Measurements from ENCODE around the gene NF1.
"Not testable (repeated sequence)": the region's sequence is repeated elsewhere in the genome, so short reads cannot be mapped to it uniquely, and the experiment has no call there.

NF1 gene, protein sequence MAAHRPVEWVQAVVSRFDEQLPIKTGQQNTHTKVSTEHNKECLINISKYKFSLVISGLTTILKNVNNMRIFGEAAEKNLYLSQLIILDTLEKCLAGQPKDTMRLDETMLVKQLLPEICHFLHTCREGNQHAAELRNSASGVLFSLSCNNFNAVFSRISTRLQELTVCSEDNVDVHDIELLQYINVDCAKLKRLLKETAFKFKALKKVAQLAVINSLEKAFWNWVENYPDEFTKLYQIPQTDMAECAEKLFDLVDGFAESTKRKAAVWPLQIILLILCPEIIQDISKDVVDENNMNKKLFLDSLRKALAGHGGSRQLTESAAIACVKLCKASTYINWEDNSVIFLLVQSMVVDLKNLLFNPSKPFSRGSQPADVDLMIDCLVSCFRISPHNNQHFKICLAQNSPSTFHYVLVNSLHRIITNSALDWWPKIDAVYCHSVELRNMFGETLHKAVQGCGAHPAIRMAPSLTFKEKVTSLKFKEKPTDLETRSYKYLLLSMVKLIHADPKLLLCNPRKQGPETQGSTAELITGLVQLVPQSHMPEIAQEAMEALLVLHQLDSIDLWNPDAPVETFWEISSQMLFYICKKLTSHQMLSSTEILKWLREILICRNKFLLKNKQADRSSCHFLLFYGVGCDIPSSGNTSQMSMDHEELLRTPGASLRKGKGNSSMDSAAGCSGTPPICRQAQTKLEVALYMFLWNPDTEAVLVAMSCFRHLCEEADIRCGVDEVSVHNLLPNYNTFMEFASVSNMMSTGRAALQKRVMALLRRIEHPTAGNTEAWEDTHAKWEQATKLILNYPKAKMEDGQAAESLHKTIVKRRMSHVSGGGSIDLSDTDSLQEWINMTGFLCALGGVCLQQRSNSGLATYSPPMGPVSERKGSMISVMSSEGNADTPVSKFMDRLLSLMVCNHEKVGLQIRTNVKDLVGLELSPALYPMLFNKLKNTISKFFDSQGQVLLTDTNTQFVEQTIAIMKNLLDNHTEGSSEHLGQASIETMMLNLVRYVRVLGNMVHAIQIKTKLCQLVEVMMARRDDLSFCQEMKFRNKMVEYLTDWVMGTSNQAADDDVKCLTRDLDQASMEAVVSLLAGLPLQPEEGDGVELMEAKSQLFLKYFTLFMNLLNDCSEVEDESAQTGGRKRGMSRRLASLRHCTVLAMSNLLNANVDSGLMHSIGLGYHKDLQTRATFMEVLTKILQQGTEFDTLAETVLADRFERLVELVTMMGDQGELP (N-terminal part only)

GRCh38 chr17:31094600-31095235 is at the start of gene NF1:
NF1 (plus strand) TSS chr17:31094977; CDS start chr17:31095310, 333 bp downstream.
- peak; percentile 66 to 97 (median 91) for DNase-seq

DNA sequence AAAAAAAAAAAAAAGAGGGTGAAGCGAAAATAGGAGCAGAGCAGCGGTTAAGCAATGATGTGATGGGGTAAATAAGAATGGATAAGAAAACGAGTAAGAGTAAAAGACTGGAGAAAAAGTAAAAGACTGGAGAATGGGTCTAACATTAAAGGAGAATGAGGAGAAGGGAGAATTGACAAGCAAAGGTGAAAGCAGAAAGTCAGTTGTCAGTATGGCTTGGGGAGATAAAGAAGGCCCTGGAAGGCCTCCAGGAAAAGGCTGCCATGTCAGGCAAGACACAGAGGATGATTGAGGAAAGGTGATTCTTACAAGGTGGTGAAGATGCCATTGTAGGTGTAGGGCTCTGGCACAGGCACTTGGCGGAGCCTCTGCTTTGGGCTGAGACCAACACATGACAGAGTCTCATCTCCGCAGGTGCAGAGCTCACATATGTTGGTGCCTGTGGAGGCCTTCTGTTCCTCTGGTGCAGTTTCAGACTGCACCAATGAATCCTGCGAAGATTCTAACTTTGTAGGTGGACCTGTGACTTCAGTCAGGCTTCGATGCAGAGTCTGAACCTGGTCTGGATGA is 47.8 kb upstream of the NF1 start:
- not testable (repeated sequence) for DNase-seq

DNA sequence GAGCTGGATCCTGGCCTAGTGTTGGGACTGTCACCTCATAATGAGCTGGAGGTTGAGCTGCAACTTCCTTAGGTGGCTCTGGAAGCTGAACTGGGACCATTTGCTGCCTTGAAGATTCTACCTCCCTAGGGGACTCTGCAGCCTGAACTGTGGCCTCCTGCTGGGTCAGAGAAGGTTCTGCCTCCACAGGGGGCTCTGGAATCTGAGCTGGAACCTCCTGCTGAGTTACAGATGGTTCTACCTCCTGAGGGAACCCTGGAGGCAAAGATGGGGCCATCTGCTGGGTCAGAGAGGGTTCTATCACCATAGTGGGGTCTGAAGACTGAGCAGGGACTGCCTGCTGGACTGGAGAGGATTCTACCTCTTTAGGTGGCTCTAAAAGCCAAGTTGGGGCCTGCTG is 46.6 kb upstream of the NF1 start:
- no peak for DNase-seq

- no peak for DNase-seq
Observed at GRCh38 chr17:31048780-31049179, 46.0 kb upstream of the NF1 start.

DNA sequence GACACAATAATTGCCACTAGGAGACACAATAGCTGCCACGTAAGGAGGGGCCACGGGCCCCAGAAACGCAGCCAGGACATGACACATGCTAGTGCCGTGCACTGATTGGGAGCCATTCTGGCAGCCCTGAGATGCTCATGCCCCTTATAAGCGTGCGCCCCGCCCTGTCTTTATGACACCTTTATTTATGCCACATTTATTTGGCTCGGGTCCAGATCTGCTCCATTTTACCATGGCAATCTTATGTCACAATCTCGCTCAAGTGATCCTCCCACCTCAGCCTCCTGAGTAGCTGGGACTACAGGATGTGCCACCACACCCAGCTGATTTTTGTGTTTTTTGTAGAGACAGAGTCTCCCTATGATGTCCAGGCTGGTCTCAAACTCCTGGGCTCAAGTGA is 43.8 kb upstream of the NF1 start:
- DNase-seq = no peak

- no peak for DNase-seq
Observed at GRCh38 chr17:31051506-31051905, 43.3 kb upstream of the NF1 start.

DNA sequence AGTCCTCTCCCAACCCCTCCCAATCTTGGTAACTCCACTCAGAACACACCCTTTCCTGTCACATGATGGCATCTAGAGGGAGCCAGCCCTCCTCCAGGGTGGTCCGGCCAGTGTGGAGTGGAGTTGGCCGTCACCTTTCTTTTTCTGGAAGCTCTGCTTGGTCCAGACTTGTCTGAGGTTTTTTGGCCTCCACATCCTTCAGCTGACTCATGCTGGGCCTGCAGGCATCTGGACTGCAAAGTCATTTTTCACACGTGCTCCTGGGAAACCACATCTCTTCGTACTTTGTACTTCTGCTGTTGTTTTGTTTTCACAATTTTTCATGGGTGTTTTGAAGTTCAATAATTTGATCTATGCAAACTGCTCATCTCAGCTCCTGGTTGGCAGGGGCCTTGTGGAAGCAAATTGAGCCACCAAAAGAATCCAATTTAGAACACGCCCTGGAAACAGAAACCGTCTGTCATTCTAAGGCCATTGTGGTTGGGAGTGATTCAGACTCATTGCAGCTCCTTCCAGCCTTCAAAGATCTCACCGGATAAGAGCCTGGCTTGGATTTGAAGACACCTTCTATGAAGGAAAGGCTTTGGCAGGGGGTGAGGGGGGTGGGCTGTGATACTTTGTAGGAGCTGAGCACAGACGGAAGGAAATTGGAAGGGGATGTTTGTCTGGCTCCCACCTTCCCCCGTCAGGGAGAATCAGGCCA is 42.4 kb upstream of the NF1 start:
- peak in 6 of 51 donors; percentile 4 to 21 (median 10) for DNase-seq

- peak in 4 of 51 donors; percentile 4 to 33 (median 14) for DNase-seq
Observed at GRCh38 chr17:31053071-31053470, 41.7 kb upstream of the NF1 start.

DNA sequence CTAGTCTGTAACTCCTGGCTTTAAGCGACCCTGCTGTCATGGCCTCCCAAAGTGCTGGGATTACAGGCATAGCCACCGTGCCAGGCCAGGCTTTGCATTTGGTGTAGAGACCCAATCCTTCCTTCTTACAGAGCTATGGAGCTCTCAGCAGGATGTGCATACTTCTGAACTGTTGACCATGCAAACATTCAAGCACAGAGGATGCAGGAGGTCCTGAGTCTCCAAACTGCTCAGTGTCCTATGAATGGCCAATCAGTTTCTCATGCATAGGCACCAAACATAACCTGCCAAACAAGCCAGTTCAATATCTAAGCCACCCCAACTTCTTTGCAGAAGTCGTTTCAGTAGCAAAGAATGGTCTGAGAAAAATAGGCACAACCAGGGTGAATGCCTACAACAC is 40.0 kb upstream of the NF1 start:
- no peak for DNase-seq

DNA sequence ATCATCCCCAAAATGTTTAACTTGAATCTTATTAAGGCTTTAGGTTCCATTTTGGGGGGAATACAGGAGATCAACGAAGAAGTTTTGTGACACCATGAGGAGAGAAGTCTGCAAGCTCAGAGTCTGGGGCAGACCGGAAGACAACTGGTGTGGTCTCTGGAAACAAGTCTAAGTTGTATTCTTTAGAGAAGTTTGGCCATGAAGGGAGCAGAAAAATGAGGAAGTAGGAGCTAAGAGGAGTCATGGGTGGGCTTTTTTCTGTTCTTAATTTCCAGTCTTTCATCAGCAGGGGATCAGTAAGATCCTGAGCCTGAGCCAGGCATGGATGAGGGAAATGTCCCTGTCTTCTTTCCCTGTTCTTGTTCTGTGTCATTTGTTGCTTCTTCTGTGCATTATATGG is 35.8 kb upstream of the NF1 start:
- no peak for DNase-seq

- DNase-seq = peak in 1 of 51 donors; percentile 4
Observed at GRCh38 chr17:31060791-31061550, 33.8 kb upstream of the NF1 start.

GRCh38 chr17:31061678-31062077 is 33.1 kb upstream of the NF1 start:
- DNase-seq = no peak

- DNase-seq = no peak
Observed at GRCh38 chr17:31062346-31062745, 32.4 kb upstream of the NF1 start.

DNA sequence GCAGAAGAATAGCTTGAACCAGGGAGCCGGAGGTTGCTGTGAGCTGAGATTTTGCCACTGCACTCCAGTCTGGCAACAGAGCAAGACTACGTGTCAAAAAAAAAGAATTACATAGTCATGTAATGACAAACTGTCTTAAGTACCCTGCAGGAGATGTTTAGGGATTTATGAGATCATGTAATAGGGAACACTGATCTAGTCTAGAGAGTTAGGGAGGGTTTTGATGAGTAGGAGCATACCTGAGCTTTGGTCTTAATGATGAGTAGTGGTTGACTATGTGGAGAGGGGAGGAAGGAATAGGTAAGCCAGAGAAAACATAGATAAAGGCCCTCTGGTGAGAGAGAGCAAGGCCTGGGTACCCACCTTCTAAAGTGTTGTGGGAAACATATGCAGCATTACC is 30.1 kb upstream of the NF1 start:
- DNase-seq = no peak

DNA sequence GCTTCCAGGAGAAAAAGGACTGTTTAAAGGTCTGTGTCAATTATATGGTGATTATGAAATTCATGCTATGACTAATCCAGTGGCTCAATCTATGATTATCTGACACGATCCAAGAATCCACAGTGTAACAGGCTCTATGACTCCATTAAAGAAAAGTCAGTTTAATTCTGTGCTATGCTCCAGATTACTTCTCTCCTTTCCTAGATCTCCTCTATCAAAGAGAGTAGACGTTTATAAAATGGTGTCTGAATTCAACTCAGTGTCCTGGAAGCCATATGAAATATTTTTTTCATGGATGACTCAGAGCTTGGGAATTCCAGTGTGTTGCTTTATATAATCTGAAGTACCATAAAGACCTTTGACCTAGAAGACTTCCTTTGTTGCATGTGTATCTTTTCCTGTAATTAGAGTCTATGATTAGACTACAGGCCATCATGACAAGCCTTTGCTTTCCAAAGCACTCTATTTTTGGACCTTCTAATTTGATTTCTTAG is 27.0 kb upstream of the NF1 start:
- no peak for DNase-seq

GRCh38 chr17:31068291-31068690 is 26.5 kb upstream of the NF1 start:
- DNase-seq = peak in 19 of 51 donors; percentile 2 to 39 (median 19)

DNA sequence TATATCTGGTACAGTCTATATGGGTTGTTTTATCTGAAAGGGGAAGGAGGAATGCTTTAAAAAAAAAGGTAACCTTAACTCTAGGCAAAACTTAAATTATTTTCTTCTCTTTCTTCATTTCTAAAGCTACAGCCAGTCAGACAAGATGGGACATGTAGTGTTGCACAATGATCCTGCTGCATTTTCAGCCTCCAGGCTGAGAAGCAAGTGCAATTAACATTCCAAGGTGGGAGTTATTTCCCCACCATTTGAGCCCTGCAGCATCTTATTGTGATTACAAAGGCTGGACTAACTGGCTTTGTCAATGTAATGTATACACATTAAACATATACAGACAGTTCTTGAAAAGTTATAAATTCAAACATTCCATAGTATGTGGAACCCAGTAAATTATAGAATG is 22.6 kb upstream of the NF1 start:
- no peak for DNase-seq

DNA sequence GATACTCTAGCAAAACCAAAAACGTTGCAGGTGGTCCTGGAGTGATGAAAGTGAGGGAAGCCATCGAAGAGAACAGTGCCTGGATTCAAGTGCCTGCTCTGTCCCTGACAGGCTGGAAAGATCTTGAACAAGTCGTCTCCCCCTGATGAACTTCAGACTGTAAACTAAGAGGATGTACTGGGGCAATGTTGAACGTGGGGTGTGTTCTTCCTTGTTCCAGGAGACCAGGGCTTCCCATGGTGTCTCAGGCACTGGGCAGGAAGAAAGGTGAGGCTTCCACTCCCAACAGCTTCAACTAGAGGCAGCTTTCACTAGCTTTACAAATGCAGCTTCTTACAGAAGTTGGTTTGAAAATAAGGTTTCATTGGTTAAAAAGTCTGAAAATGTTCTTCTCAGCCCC is 21.4 kb upstream of the NF1 start:
- no peak for DNase-seq
